ELF-1 (cell line): ENCODE measurements around the gene CAB39L.
A peak's percentile ranks its signal among the peaks of the same experiment; 100 is the strongest.

Experiments
- DNase-seq: peaks from one replicate; pipeline ENCODE4 v3.0.0-alpha.2; 2016; ENCODE audit warnings: low read depth, low spot score

The CAB39L gene

GRCh38 chr13:49400755-49401659, 42.9 kb downstream of the CAB39L start:
- DNase-seq: peak; percentile 74

DNA sequence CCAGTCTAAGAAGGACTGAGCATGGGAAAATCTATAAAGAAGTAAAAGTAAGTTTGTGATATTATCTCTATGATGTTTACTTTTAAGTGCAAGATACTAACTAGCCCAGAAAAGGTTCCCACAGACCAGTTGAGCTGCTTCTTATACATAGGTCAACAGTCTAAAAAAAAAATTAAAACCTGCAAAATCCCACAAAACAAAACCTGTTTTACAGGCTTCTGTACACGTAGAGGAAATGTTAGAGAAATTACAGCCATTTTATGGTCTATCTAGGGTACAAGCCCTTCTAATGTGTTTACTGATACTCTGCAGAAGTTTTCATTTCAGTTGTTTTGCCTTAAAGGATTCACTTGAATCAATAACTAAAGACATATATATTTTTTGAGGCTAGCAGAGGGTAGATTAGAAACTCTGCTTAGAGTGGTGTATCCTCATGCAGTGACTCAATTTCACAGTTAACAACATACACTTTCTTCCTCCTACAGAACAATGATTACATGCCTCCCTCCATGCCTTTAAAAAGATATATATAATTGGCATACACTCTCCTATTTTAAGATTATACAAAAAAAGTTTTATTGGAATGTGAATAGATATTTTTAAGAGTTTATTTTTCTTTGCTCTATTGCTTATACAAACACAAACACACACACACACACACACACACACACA, 43.9 kb downstream of the CAB39L start:
- DNase-seq: no peak

DNA sequence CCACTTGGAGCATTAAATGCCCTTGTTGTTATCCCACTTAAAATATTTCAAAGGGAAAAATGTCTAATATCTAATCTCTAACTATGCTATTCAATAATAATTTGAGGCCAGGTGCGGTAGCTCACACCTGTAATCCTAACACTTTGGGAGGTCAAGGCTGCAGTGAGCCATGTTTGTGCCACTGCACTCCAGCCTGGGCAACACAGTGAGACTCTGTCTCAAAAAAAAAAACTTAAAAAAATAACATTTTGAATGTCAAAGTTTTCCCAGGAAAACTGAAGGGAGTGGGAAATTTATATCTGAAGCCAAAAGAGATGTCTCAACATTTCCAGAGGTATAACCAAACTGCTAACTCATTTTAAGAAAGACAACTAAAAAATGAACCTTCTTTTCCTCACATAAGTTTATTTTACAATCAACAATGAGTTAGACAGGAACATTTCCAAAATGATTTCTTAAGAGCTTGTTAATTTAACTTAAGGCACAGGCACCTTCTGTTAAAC, 47.9 kb downstream of the CAB39L start:
- DNase-seq: no peak

- no peak for DNase-seq
Measured at GRCh38 chr13:49395451-49395865, 48.4 kb downstream of the CAB39L start.

DNA sequence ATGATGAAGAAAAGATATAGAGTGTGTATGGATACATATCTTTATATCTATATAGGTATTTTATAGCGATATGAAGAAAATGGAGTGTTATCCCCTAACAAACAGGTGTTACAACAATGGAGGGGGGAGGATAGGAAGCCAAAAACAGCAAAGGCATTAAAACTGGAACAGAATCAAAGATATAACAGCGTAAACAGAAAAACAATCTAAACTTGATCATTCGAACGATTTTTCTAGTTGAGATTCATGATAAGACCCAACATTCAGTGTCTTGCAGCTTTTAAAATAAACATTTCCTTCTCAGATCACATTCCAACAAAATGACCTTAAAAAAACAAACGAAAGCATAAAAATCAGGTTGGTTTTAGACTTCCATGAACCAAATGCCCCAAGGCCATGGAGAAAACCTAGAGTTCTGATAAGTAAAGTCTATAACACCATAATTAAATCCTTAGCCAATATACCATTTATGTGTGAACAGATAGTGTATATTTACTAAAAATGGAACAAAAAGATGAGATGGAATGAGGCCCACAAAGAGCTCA, 55.7 kb downstream of the CAB39L start:
- no peak for DNase-seq

DNA sequence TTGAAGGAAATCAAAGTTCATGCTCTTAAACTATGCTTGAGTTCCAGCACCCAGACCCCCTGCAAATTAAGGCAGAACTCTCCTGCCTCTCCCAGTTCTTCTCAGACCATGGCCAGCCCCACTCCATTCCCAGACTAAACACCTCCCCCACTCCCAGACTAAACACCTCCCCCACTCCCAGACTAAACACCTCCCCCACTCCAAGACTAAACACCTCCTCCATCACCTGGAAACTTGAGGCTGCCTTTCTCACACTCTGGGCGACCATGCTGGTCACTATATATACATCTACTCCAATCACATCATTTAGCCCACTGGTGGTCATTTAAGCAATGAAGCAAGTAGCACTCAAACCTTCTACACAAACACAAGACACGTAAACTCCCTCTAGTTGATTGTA, 57.2 kb downstream of the CAB39L start:
- DNase-seq: no peak

- no peak for DNase-seq
Measured at GRCh38 chr13:49376121-49376520, 67.7 kb downstream of the CAB39L start.

GRCh38 chr13:49374585-49375290, 69.1 kb downstream of the CAB39L start:
- no peak for DNase-seq

- no peak for DNase-seq
Measured at GRCh38 chr13:49373716-49374115, 70.1 kb downstream of the CAB39L start.

DNA sequence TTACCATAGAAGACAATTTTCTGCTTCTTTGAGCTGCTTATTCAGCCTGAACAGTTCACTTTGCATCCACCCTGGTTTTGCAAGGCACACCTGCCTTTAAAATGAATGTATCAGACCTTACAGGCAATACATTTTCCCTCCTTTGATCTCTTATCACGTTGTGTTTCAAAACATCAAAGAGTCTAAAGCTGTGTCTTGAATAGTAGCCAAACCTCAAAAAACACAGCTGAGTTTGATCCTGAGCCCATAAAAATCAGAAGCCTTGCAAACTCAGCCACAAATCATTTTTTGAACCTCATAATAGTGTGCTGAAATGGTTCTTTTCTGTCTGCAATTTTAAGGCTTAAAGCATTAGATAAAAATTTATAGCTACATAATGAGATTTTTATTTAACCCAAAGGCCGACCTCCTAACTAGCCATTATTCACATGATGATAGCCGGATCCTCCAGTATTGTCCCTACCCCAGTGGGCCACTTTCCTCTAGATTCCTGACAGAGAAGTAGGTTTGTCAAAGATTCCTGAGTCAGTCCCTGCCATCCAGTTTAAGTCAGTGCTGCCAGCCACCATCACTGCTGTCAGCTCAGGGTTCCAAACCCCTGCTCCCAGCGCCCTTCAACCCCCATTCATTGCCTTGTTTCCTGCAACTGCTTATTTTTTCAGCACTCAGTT, 71.8 kb downstream of the CAB39L start:
- DNase-seq: no peak

DNA sequence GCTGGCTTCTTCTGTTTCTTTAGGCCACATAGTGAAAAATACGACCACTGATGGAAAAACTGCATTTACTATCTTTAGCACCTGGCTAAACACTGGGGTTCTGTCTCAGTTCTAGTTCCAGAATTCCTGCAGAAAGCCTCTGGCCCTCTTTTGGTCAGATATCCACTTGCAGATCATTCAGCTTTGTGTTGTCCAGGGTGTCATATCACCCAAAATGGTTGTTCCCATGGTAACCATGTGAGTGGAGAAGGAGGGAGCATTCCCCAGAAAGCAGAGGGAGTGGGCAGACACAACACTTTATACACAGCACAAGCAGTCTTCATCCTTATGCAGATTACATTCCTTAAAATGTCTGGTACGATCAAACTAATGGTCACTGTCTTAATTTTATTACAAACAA, 73.5 kb downstream of the CAB39L start:
- no peak for DNase-seq

GRCh38 chr13:49369866-49370265, 74.0 kb downstream of the CAB39L start:
- no peak for DNase-seq

DNA sequence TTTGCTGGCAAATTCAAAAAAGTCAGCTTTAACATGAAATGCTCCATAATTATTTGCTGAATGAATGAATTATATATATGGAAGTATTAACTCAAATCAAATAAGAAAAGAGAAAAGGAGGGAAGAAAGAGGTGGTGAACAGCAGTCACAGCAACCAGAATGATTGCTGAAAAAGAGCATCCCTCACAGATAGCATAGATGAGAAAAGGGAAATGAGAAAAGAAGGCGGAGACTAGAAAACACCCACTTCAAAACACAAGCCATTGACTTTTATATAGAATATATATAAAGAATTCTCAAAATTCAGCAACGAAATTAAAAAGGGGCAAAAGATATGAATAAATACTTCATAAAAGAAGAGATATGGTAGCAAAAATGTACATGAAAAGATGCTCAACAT, 75.2 kb downstream of the CAB39L start:
- no peak for DNase-seq

GRCh38 chr13:49367640-49368422, 76.0 kb downstream of the CAB39L start:
- peak; percentile 13 for DNase-seq

DNA sequence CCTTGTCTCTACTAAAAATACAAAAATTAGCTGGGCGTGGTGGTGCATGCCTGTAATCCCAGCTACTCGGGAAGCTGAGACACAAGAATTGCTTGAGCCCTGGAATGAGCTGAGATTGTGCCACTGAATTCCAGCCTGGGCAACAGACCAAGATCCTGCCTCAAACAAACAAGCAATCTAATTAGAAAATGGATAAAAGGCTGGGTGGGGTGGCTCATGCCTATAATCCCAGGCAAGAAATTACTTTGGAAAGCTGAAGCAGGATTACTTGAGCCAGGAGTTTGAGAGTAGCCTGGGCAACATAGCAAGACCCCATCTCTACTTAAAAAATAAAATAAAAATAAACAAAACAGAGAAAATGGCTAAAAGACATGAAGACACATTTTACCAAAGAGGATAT, 77.0 kb downstream of the CAB39L start:
- DNase-seq: no peak

DNA sequence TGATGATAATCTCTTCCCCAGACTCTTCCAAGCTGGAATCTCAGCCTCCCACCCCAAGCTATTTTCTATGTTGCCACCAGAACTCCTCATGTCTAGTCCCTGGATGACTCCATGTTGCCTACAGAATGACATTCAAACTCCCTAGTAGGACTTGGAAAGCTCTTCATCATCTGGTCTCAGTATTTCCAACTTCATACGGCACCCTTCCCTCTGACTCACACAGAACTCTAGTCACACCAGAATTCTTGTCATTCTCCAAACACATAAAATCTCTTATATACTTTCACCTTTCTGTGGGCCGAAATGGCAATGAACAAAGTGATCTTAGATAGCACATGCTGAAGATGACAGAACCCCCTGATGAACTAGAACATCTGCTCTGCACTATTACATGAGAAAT, 86.2 kb downstream of the CAB39L start:
- no peak for DNase-seq

DNA sequence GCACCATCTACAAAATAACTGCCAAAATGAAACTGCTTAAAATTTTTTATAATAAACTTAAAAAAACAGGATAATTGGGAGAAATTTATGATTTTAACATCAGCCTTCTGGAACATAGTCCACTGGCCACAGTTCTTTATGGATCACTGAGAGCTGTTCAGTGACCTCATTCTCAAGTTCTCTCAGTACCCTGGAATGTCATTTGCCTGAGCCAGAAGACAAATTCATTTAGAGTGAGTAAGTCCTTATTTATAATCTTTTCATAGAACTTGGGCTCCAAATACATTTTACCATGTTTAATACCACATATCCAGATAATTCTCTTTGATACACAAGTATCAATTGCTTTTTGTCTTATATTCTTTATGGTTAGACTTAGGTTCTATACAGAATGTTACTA, 87.6 kb downstream of the CAB39L start:
- no peak for DNase-seq

DNA sequence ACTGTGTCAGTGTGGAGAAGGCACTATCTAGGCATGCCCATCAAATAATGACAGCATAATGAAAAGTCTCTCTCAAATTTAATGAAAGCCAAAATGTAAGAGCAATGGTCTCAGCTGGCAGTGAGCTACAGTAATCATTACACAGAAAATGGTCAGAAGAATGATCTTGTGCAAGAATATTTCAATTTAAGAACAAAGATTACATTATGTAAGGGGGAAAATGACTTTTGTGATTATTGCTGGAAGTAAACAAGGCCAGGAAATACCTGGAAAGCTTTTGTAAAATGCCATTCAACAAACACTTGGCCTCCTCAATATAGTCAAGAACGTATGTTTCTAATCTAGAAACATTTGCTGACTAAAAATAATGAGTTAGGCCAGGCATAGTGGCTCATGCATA, 89.1 kb downstream of the CAB39L start:
- DNase-seq: no peak

- DNase-seq: no peak
Measured at GRCh38 chr13:49353908-49354307, 90.0 kb downstream of the CAB39L start.

- no peak for DNase-seq
Measured at GRCh38 chr13:49351871-49352270, 92.0 kb downstream of the CAB39L start.

- peak; percentile 82 for DNase-seq
Measured at GRCh38 chr13:49348751-49349150, 95.1 kb downstream of the CAB39L start.
